22Rv1 (cell line): ENCODE measurements around the gene ATP2C2.

Experiments used
- ZFX ChIP-seq: fragments of 450-650 bp; IDR thresholded peaks from 2 replicates; pipeline ENCODE4 v1.6.1; 2017; ENCODE audit warnings: antibody characterized with exemption, borderline replicate concordance
- TF ChIP-seq, protein P1 (sequence below): fragments of 450-650 bp; IDR thresholded peaks from 2 replicates; pipeline ENCODE4 v1.5.1; 2017; ENCODE audit warnings: mild to moderate bottlenecking

DNA sequence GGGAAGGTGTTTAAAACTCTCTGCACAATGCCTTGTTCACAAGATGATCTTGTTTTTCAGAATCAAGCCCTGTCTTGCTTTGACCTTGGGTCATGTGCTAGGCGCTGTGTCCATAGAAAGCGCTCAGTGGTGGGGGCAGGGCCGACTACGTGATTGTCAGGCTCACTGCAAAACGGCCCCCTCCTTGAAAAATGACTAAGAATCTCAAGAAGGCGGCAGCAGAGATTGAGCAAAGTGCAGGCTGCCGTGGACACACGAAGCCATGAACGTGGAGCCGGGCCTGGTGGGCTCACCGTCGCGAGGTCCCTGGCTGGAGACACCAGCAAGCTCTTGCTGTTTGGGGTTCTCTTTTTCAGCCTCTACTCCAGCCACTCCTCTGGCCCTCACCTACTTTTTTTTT is 10.2 kb downstream of the ATP2C2 start:
- TF ChIP-seq, protein P1, sequence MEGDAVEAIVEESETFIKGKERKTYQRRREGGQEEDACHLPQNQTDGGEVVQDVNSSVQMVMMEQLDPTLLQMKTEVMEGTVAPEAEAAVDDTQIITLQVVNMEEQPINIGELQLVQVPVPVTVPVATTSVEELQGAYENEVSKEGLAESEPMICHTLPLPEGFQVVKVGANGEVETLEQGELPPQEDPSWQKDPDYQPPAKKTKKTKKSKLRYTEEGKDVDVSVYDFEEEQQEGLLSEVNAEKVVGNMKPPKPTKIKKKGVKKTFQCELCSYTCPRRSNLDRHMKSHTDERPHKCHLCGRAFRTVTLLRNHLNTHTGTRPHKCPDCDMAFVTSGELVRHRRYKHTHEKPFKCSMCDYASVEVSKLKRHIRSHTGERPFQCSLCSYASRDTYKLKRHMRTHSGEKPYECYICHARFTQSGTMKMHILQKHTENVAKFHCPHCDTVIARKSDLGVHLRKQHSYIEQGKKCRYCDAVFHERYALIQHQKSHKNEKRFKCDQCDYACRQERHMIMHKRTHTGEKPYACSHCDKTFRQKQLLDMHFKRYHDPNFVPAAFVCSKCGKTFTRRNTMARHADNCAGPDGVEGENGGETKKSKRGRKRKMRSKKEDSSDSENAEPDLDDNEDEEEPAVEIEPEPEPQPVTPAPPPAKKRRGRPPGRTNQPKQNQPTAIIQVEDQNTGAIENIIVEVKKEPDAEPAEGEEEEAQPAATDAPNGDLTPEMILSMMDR, result no peak
- TF ChIP-seq ZFX, result no peak
